Liver (tissue), 9 donors: Measurements from ENCODE around the gene PPAN. TPM values are rescaled to one million over a fixed set of nuclear protein-coding genes. Genes with fewer than 3 reads are reported as not detected.

Experiments
- DNase-seq: peaks from one replicate; pipeline ENCODE4 v3.0.0-alpha.2; 2017; ENCODE audit warnings: low spot score
- H3K27ac ChIP-seq, 2 donors: one replicate each; pipeline ENCODE4 v1.7.0; 2013; ENCODE audit warnings: inconsistent platforms in 2 of 2, low read length in 2 of 2, control low read depth in 1 of 2, low read depth in 1 of 2, mild to moderate bottlenecking in 1 of 2
- H3K27me3 ChIP-seq, 4 donors: one replicate each; pipeline versions ENCODE4 v1.6.1 to v1.7.0; 2013; ENCODE audit warnings: low read length in 3 of 4, inconsistent platforms in 1 of 4, mild to moderate bottlenecking in 1 of 4, moderate library complexity in 1 of 4; ENCODE audit not compliant: control insufficient read depth in 4 of 4, insufficient read depth in 4 of 4
- H3K36me3 ChIP-seq, 4 donors: one replicate each; pipeline versions ENCODE4 v1.6.1 to v1.7.0; 2013; ENCODE audit warnings: low read length in 3 of 4, mild to moderate bottlenecking in 3 of 4, low read depth in 1 of 4, moderate library complexity in 1 of 4; ENCODE audit not compliant: control insufficient read depth in 4 of 4, insufficient read depth in 3 of 4
- H3K4me1 ChIP-seq, 4 donors: one replicate each; pipeline versions ENCODE4 v1.6.1 to v1.7.0; 2013; ENCODE audit warnings: low read length in 3 of 4, mild to moderate bottlenecking in 3 of 4, moderate library complexity in 1 of 4; ENCODE audit not compliant: control insufficient read depth in 4 of 4, insufficient read depth in 4 of 4
- H3K4me3 ChIP-seq, 3 donors: one replicate each; pipeline versions ENCODE4 v1.6.1 to v1.7.0; 2013; ENCODE audit warnings: low read length in 3 of 3, control low read depth in 1 of 3, low read depth in 1 of 3, mild to moderate bottlenecking in 1 of 3
- H3K9ac ChIP-seq, 2 donors: one replicate each; pipeline ENCODE4 v1.7.0; 2013; ENCODE audit warnings: low read length in 2 of 2, mild to moderate bottlenecking in 2 of 2, moderate library complexity in 2 of 2, control low read depth in 1 of 2, low read depth in 1 of 2
- H3K9me3 ChIP-seq, 4 donors: one replicate each; pipeline versions ENCODE4 v1.6.1 to v1.7.0; 2013; ENCODE audit warnings: low read length in 3 of 4; ENCODE audit not compliant: control insufficient read depth in 4 of 4
- ATF3 ChIP-seq: IDR thresholded peaks from 2 replicates; pipeline ENCODE4 v1.6.1; 2016; ENCODE audit warnings: antibody characterized with exemption
- CTCF ChIP-seq: fragments of 150-350 bp; IDR thresholded peaks from 2 replicates; pipeline ENCODE4 v1.5.1; 2017; ENCODE audit warnings: improper control_type of control experiment, low read depth, low read length; ENCODE audit not compliant: missing input control
- EGR1 ChIP-seq, 2 donors: IDR thresholded peaks; 2 replicates each; pipeline ENCODE4 v1.6.1; 2016 to 2018; ENCODE audit warnings: antibody characterized with exemption in 2 of 2, low read depth in 2 of 2
- FOXA1 ChIP-seq: IDR thresholded peaks from 2 replicates; pipeline ENCODE4 v1.6.1; 2016; ENCODE audit warnings: antibody characterized with exemption
- FOXA2 ChIP-seq: IDR thresholded peaks from 2 replicates; pipeline ENCODE4 v1.6.1; 2016; ENCODE audit warnings: antibody characterized with exemption
- GABPA ChIP-seq, 2 donors: IDR thresholded peaks in 1 of 2; conservative IDR thresholded peaks in 1 of 2; 2 replicates each; pipeline ENCODE4 v1.6.1; 2016; ENCODE audit warnings: antibody characterized with exemption in 2 of 2, mild to moderate bottlenecking in 1 of 2, moderate library complexity in 1 of 2
- HNF4A ChIP-seq, 2 donors: conservative IDR thresholded peaks; 2 replicates each; pipeline ENCODE4 v1.6.1; 2016; ENCODE audit warnings: antibody characterized with exemption in 2 of 2, mild to moderate bottlenecking in 2 of 2
- HNF4G ChIP-seq: IDR thresholded peaks from 2 replicates; pipeline ENCODE4 v1.6.1; 2016; ENCODE audit warnings: antibody characterized with exemption
- JUND ChIP-seq, 2 donors: IDR thresholded peaks; 2 replicates each; pipeline ENCODE4 v1.6.1; 2016; ENCODE audit warnings: antibody characterized with exemption in 2 of 2
- MAX ChIP-seq: IDR thresholded peaks from 2 replicates; pipeline ENCODE4 v1.6.1; 2016; ENCODE audit warnings: antibody characterized with exemption
- NR2F2 ChIP-seq: IDR thresholded peaks from 2 replicates; pipeline ENCODE4 v1.6.1; 2016; ENCODE audit warnings: antibody characterized with exemption
- RAD21 ChIP-seq, 2 donors: IDR thresholded peaks; 2 replicates each; pipeline ENCODE4 v1.6.1; 2016; ENCODE audit warnings: antibody characterized with exemption in 2 of 2, mild to moderate bottlenecking in 2 of 2
- REST ChIP-seq: IDR thresholded peaks from 2 replicates; pipeline ENCODE4 v1.6.1; 2016; ENCODE audit warnings: antibody characterized with exemption, mild to moderate bottlenecking
- RXRA ChIP-seq, 2 donors: IDR thresholded peaks; 2 replicates each; pipeline ENCODE4 v1.6.1; 2017 to 2018; ENCODE audit warnings: antibody characterized with exemption in 2 of 2, mild to moderate bottlenecking in 1 of 2
- SP1 ChIP-seq: IDR thresholded peaks from 2 replicates; pipeline ENCODE4 v1.6.1; 2018; ENCODE audit warnings: antibody characterized with exemption, mild to moderate bottlenecking
- TAF1 ChIP-seq: conservative IDR thresholded peaks from 2 replicates; pipeline ENCODE4 v1.6.1; 2016; ENCODE audit warnings: antibody characterized with exemption, mild to moderate bottlenecking
- YY1 ChIP-seq: IDR thresholded peaks from 2 replicates; pipeline ENCODE4 v1.6.1; 2016; ENCODE audit warnings: antibody characterized with exemption, mild to moderate bottlenecking
- ZBTB33 ChIP-seq: IDR thresholded peaks from 2 replicates; pipeline ENCODE4 v1.6.1; 2016; ENCODE audit warnings: antibody characterized with exemption
- WGBS: extraction: QIAGEN DNeasy Blood & Tissue Kit; methylation state at CpG from one replicate; pipeline ENCODE4 v1.1.7; 2013; 5-methylcytosine and 5-hydroxymethylcytosine counted together
- polyA plus RNA-seq, 2 donors: library from polyadenylated mRNA; stranded (reverse) in 1 of 2; unstranded in 1 of 2; fragments of 200-250 nt in 1 of 2; fragments of >200 nt in 1 of 2; fragmentation: Nextera tagmentation in 1 of 2; extraction: Ambion mirVana in 1 of 2; gene quantifications; one replicate each; pipeline versions ENCODE4 v1.2.1 to v1.2.3, GENCODE V29; 2013 to 2015
- total RNA-seq, 2 donors: library from RNA; depleted of rRNA; stranded (reverse); fragments of >200 nt; gene quantifications; one replicate each; pipeline ENCODE4 v1.2.3, GENCODE V29; 2014
- donor health status: healthy.
- donor health status: healthy.
- donor health status: healthy.
- donor health status: healthy.
- donor health status: healthy.

Gene PPAN
- total and polyA plus RNA-seq, 4 donors: 10.1 to 20.7 (median 14.2) TPM

GRCh38 chr19:10138879-10139795 lies 33.0 kb downstream of the PPAN start:
- Histone ChIP-seq H3K36me3 (peaks cover 33 to 84% (median 50%) of the 10 kb centered on the region in 4 donors), H3K9ac (no peak overlapping the region), H3K27me3 (no peaks in the 10 kb centered on the region), H3K27ac (no peak overlapping the region), H3K4me1 (no peaks in the 10 kb centered on the region), H3K9me3 (no peaks in the 10 kb centered on the region), H3K4me3 (no peak overlapping the region)
- WGBS: 96% methylated on average over 27 of the region's 27 CpGs
- TF ChIP-seq TAF1 (no peak), SP1 (no peak), HNF4A (conservative IDR thresholded peaks at IDR 0.05) (no peak), HNF4G (no peak), RXRA (IDR thresholded peaks at IDR 0.05) (no peak), REST (no peak), EGR1 (IDR thresholded peaks at IDR 0.05; ENCODE audit: low read depth in 2 of 2) (no peak), GABPA (IDR thresholded peaks at IDR 0.05 in 1 of 2, conservative IDR thresholded peaks at IDR 0.05 in 1 of 2) (no peak), NR2F2 (no peak), JUND (IDR thresholded peaks at IDR 0.05) (no peak), YY1 (no peak), FOXA2 (no peak), RAD21 (IDR thresholded peaks at IDR 0.05) (no peak), FOXA1 (no peak), ATF3 (no peak), MAX (no peak), ZBTB33 (no peak), CTCF (no peak)
- DNase-seq: no peak
